Activated CD8-positive, alpha-beta memory T cell treated with anti-CD3 and anti-CD28 coated beads, Interleukin-2, amount 50 U/mL, for 1 hour (primary cell): Measurements from ENCODE around the gene SDK2.

Experiments used
- DNase-seq: peaks from one replicate; pipeline ENCODE4 v3.0.0-alpha.2; 2020; ENCODE audit errors: extremely low read depth

Gene SDK2

GRCh38 chr17:73419051-73419450 is 225.2 kb downstream of the SDK2 start:
- DNase-seq = no peak

- no peak for DNase-seq
Measured at GRCh38 chr17:73415782-73416181, 228.5 kb downstream of the SDK2 start.

GRCh38 chr17:73414171-73414955 is 229.9 kb downstream of the SDK2 start:
- no peak for DNase-seq

GRCh38 chr17:73412914-73413313 is 231.3 kb downstream of the SDK2 start:
- no peak for DNase-seq

- DNase-seq = no peak
Measured at GRCh38 chr17:73411313-73411747, 232.9 kb downstream of the SDK2 start.

- DNase-seq = no peak
Measured at GRCh38 chr17:73410586-73411312, 233.5 kb downstream of the SDK2 start.

- no peak for DNase-seq
Measured at GRCh38 chr17:73404246-73404645, 240.0 kb downstream of the SDK2 start.

GRCh38 chr17:73402466-73402865 is 241.8 kb downstream of the SDK2 start:
- DNase-seq = no peak

GRCh38 chr17:73401911-73402310 is 242.3 kb downstream of the SDK2 start:
- no peak for DNase-seq

GRCh38 chr17:73400915-73401545 is 243.2 kb downstream of the SDK2 start:
- DNase-seq = no peak

GRCh38 chr17:73399056-73399455 is 245.2 kb downstream of the SDK2 start:
- no peak for DNase-seq

- DNase-seq = no peak
Measured at GRCh38 chr17:73397856-73398540, 246.2 kb downstream of the SDK2 start.

- no peak for DNase-seq
Measured at GRCh38 chr17:73397278-73397826, 246.9 kb downstream of the SDK2 start.

- no peak for DNase-seq
Measured at GRCh38 chr17:73396431-73397277, 247.6 kb downstream of the SDK2 start.

- DNase-seq = no peak
Measured at GRCh38 chr17:73394512-73395450, 249.5 kb downstream of the SDK2 start.

GRCh38 chr17:73393962-73394361 is 250.3 kb downstream of the SDK2 start:
- no peak for DNase-seq

GRCh38 chr17:73393381-73393780 is 250.9 kb downstream of the SDK2 start:
- DNase-seq = no peak

GRCh38 chr17:73391331-73392265 is 252.6 kb downstream of the SDK2 start:
- DNase-seq = no peak

GRCh38 chr17:73390851-73391250 is 253.4 kb downstream of the SDK2 start:
- DNase-seq = no peak
